GM06990 (cell line): ENCODE results near the gene PHGDH.

Experiments
- DNase-seq: peaks from one replicate; pipeline ENCODE4 v3.0.0-alpha.2; 2011; ENCODE audit not compliant: insufficient read length; ENCODE audit errors: extremely low read depth
- H3K27me3 ChIP-seq: replicated peaks from 2 replicates; pipeline ENCODE4 v1.6.0; 2011; ENCODE audit warnings: low read length; ENCODE audit not compliant: control insufficient read depth, insufficient read depth
- H3K36me3 ChIP-seq: 2 replicates; pipeline ENCODE4 v1.5.1; 2011; ENCODE audit warnings: low read length; ENCODE audit not compliant: control insufficient read depth, insufficient read depth
- H3K4me3 ChIP-seq: replicated peaks from 2 replicates; pipeline ENCODE4 v1.5.1; 2011; ENCODE audit warnings: low read depth, mild to moderate bottlenecking, control low read depth, low read length
- CTCF ChIP-seq: IDR thresholded peaks from 2 replicates; pipeline ENCODE4 v1.5.1; 2011; ENCODE audit warnings: low read length, control low read depth, mild to moderate bottlenecking, inconsistent platforms; ENCODE audit not compliant: insufficient read depth, poor library complexity, severe bottlenecking

PHGDH gene

DNA sequence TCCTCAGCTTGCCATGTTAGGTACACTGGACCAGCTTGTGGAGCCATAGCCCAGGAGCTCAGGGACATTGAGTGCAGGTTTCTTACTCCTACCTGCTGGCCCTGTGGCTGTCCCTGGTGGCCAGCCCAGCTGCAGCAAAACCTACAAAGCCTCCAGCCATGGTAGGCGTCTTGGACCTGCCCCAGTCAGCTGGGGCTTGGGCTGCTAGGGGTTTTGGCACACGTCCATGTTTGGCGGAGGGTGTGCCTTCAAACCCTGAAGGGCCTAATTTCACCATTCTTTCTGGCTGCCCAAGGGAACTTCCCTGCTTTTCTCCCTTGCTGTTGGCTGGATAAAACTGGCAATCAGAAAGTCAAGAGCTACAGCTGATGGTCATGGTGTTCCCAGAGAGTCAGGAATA is 31.6 kb downstream of the PHGDH start:
- H3K36me3 ChIP-seq = no peaks in the 10 kb centered on the region
- TF ChIP-seq CTCF = no peak
- H3K4me3 ChIP-seq = no peak overlapping the region
- no peak for DNase-seq
- H3K27me3 ChIP-seq = no peaks in the 10 kb centered on the region

DNA sequence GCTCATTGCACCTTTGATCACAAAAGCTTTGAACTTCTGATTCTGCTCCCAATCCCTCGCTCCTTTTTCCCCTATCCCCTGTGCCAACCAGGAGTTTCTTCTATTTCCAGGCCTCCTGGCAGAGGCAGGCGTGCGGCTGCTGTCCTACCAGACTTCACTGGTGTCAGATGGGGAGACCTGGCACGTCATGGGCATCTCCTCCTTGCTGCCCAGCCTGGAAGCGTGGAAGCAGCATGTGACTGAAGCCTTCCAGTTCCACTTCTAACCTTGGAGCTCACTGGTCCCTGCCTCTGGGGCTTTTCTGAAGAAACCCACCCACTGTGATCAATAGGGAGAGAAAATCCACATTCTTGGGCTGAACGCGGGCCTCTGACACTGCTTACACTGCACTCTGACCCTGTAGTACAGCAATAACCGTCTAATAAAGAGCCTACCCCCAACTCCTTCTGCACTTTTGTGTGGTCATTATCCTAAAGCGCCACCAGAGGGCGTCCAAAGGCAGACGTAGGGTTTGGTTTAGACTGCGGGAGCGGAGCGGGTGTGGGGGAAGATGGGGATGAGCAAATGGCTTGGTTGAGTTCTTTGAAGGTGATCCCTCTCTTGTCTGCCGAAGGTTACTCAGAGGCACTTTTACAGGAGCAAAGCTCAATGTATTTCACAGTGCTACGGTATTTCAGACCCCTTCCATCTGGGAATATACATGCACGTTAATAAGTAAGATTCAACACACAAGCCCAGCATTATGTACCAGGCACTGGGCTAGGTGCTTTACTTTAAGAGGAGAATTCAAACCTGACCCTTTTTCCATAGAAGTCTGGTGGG is 32.3 kb downstream of the PHGDH start:
- peak; percentile 24 for DNase-seq
- H3K36me3 ChIP-seq = no peaks in the 10 kb centered on the region

GRCh38 chr1:119744598-119744942 is 32.8 kb downstream of the PHGDH start:
- H3K4me3 ChIP-seq = no peak overlapping the region
- no peak for DNase-seq
- TF ChIP-seq CTCF = no peak
- no peaks in the 10 kb centered on the region for H3K36me3 ChIP-seq
- no peaks in the 10 kb centered on the region for H3K27me3 ChIP-seq

More for the DNA sequence above, 32.3 kb downstream of the PHGDH start:
- H3K27me3 ChIP-seq = no peaks in the 10 kb centered on the region
- TF ChIP-seq CTCF = peak; percentile 86
- H3K4me3 ChIP-seq = no peak overlapping the region

DNA sequence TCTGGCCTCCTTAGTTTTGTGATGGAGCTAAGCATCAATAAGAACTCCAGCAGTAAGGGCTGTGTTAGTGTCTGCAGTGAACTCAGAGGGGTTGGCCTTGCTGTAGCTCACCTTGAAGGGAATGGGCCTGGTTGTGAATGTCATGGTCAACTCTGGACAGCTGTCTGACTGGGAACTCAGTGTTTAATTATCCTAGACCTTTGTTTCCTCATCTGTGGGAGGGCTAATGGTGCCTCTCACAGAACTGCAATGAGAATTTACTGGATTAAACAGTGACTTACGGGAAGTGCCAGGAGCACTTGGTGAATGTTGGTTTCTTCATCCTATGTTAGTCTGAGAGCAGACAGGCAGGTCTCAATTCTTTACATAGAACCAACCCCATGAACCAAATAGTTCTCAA is 33.3 kb downstream of the PHGDH start:
- H3K27me3 ChIP-seq = no peaks in the 10 kb centered on the region
- no peak overlapping the region for H3K4me3 ChIP-seq
- no peaks in the 10 kb centered on the region for H3K36me3 ChIP-seq
- no peak for DNase-seq
- no peak for TF ChIP-seq CTCF

DNA sequence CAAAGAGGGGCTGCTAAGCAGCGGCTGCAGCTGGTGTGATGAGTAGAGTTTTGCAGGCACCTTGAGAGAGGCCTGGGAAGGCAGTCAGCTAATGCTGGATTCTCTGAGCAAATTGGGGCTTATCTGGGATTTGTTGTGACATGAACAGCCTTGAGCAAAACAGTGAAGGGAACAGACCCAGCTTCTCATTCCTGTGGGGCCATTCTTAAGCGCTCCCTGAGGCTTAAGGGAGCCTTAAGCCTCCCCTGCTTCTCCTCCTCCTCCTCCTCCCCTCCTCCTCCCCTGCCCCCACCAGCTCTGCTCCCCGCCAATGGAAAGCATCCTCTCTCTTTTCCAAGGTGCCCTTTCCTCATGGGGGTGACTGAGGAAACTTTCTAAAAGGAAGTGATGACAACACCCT is 35.7 kb downstream of the PHGDH start:
- no peak overlapping the region for H3K4me3 ChIP-seq
- no peaks in the 10 kb centered on the region for H3K36me3 ChIP-seq
- DNase-seq = no peak
- H3K27me3 ChIP-seq = no peaks in the 10 kb centered on the region
- TF ChIP-seq CTCF = no peak

GRCh38 chr1:119748040-119748439 is 36.3 kb downstream of the PHGDH start:
- DNase-seq = no peak
- TF ChIP-seq CTCF = no peak
- H3K4me3 ChIP-seq = no peak overlapping the region

More at GRCh38 chr1:119748040-119748439, 36.3 kb downstream of the PHGDH start:
- Histone ChIP-seq H3K36me3 (no peaks in the 10 kb centered on the region), H3K27me3 (no peaks in the 10 kb centered on the region)
